GM06990 (cell line): ENCODE results near the gene FAM47E.

Experiments used
- DNase-seq: peaks from one replicate; pipeline ENCODE4 v3.0.0-alpha.2; 2011; ENCODE audit not compliant: insufficient read length; ENCODE audit errors: extremely low read depth
- H3K27me3 ChIP-seq: replicated peaks from 2 replicates; pipeline ENCODE4 v1.6.0; 2011; ENCODE audit warnings: low read length; ENCODE audit not compliant: control insufficient read depth, insufficient read depth
- H3K36me3 ChIP-seq: 2 replicates; pipeline ENCODE4 v1.5.1; 2011; ENCODE audit warnings: low read length; ENCODE audit not compliant: control insufficient read depth, insufficient read depth
- H3K4me3 ChIP-seq: replicated peaks from 2 replicates; pipeline ENCODE4 v1.5.1; 2011; ENCODE audit warnings: low read depth, mild to moderate bottlenecking, control low read depth, low read length
- TF ChIP-seq, protein P1 (sequence below): IDR thresholded peaks from 2 replicates; pipeline ENCODE4 v1.5.1; 2011; ENCODE audit warnings: low read length, control low read depth, mild to moderate bottlenecking, inconsistent platforms; ENCODE audit not compliant: insufficient read depth, poor library complexity, severe bottlenecking

The FAM47E gene

DNA sequence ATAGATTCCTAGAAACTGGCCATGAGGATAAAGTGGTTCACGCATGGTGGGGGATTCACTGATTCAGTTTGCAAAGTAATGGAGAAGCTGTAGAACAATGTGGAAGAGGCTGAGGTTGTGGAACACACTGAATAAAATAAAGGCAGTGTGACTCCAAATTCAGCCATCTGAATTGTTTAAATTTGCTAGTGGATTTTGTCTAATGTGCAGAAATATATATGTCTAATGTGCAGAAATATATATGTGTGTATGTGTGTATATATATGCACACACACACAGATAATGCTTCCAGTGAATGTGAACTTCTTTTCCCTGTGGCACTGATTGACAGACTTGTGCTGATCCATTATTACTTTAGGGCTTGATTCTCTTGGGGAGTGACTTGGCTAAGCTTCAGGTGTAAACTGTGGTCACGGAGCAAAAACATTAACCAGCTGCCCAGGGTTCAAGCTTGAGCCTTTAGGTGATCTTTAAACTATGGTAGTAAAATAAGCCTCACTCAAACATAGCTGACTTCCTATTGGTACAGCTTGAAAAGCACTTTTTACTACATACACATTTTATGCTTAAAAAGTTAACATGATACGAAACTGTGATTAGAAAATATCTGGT is 58.5 kb downstream of the FAM47E start:
- TF ChIP-seq, protein P1, sequence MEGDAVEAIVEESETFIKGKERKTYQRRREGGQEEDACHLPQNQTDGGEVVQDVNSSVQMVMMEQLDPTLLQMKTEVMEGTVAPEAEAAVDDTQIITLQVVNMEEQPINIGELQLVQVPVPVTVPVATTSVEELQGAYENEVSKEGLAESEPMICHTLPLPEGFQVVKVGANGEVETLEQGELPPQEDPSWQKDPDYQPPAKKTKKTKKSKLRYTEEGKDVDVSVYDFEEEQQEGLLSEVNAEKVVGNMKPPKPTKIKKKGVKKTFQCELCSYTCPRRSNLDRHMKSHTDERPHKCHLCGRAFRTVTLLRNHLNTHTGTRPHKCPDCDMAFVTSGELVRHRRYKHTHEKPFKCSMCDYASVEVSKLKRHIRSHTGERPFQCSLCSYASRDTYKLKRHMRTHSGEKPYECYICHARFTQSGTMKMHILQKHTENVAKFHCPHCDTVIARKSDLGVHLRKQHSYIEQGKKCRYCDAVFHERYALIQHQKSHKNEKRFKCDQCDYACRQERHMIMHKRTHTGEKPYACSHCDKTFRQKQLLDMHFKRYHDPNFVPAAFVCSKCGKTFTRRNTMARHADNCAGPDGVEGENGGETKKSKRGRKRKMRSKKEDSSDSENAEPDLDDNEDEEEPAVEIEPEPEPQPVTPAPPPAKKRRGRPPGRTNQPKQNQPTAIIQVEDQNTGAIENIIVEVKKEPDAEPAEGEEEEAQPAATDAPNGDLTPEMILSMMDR = no peak
- DNase-seq = no peak
- no peaks in the 10 kb centered on the region for H3K36me3 ChIP-seq
- H3K27me3 ChIP-seq = peaks cover 3% of the 10 kb centered on the region; the same call in 1 of the 2 replicates
- H3K4me3 ChIP-seq = no peak overlapping the region

DNA sequence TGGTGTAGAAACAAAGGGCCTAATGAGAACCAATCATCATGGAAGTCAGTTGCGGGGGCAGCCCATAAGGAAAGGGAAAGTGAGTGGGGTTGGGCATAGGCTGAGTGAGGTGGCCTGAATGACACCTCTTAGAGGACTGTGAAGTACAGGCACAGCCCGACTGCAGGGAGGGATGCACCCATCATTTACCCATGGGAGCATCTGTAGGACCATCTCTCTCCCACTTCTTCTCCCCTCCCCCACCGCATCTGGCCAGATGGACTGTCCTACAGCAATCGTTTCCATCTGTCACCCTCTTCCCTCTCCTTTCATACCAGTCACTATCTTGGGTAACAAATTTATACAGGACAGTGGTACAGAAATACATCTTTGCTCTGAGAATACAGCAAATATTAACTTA is 59.2 kb downstream of the FAM47E start:
- DNase-seq = no peak
- TF ChIP-seq, protein P1 = no peak
- Histone ChIP-seq H3K4me3 (no peak overlapping the region), H3K36me3 (no peaks in the 10 kb centered on the region), H3K27me3 (peaks cover 3% of the 10 kb centered on the region; the same call in 1 of the 2 replicates)

DNA sequence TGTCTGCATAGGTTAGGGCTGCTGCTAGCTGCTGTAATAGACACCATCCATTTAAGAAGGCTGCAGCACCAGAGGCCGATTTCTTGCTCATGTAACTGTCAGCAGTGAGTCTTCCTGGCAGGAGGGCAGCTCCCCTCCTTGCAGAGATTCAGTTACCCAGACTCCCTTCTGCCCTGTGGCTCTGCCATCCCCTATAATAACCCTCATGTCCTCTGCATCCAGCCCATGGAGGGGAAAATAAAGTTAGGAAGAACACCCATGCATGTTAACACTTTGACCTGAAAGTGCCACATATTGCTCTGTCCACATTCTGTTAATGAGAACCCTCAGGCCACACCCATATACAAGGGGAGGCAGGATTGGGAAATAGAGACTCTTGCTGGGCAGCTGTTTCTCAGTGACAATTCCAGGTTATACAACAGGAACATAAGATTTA is 60.4 kb downstream of the FAM47E start:
- DNase-seq = no peak
- peaks cover 3% of the 10 kb centered on the region; the same call in 1 of the 2 replicates for H3K27me3 ChIP-seq
- H3K4me3 ChIP-seq = no peak overlapping the region
- TF ChIP-seq, protein P1 = no peak
- H3K36me3 ChIP-seq = no peaks in the 10 kb centered on the region

DNA sequence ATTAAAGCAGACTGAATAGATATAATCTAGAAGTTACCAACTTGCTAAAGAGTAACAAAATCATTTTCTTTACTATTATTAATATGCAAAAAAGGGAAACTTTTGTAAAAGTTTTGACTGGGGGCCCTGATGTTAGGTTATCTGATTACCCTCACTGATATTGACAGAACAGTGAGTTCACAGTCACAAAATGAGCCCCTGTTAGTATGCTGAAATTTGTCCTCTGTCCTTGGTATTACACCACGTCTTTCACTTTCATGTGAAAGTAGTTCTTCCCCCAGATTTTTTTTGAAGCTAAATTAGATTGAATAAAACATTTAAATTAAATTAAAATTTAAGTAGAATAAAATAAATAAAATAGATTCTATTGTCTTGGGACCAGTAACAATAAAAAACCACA is 60.9 kb downstream of the FAM47E start:
- TF ChIP-seq, protein P1 = no peak
- H3K36me3 ChIP-seq = no peaks in the 10 kb centered on the region
- no peak for DNase-seq

DNA sequence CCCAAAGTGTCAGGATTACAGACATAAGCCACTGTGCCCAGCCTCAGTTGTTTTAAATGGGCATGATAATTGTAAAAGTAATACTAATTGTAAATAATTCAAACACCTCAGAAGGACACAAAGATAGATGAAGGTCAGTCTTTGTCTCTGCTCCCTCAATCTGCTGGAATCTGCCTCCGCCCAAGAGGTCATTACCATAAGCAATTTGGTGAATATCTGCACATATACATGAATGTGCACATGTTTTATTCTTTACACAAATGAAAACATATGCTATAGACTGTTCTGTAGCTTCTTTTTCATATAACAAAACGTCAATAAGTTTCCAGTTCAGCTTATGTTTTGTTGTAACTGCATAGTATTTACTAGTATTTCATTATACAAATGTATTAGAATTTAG is 62.0 kb downstream of the FAM47E start:
- Histone ChIP-seq H3K27me3 (peaks cover 3% of the 10 kb centered on the region; the same call in 1 of the 2 replicates), H3K36me3 (no peaks in the 10 kb centered on the region), H3K4me3 (no peak overlapping the region)
- no peak for DNase-seq
- TF ChIP-seq, protein P1 = no peak

More for the DNA sequence above, 60.9 kb downstream of the FAM47E start:
- H3K27me3 ChIP-seq = peaks cover 3% of the 10 kb centered on the region; the same call in 1 of the 2 replicates
- no peak overlapping the region for H3K4me3 ChIP-seq

DNA sequence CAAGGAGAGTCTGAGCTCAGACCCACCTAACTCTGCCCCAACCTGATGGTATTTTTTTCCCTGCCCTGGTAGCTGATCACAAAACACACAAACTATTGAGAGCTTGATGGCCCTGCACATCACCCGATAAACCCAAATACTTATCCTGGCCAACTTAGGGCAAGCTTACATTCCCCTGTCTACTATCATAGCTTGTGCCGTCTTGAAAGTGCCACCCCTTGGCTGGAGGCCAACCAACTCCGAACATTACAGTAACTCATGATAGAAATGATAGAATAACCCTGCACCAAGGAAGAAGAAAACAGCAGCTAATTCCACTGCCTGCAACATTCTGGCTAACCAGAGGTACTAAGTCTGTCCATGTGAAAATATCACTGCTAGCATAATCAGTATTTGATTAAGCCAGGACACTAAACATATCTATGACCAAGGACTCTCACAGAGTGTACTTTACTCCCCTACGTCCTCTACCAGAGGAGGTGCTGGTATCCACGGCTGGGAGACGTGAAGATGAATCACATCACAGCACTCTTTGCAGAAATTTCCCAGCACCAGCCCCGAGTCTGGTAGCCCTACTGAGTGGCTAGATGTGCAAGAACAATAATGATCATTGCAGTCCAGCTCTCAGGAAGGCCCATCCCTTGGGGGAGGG is 63.9 kb downstream of the FAM47E start:
- Histone ChIP-seq H3K4me3 (no peak overlapping the region), H3K27me3 (no peaks in the 10 kb centered on the region), H3K36me3 (no peaks in the 10 kb centered on the region)
- no peak for DNase-seq
- TF ChIP-seq, protein P1 = no peak
